HL-60 (cell line): ENCODE measurements around the gene ZNF529.
A peak's percentile ranks its signal among the peaks of the same experiment; 100 is the strongest.

Experiments used
- DNase-seq, 2 experiments: peaks; one replicate each; pipeline ENCODE4 v3.0.0-alpha.2; 2010 to 2020; ENCODE audit warnings: low read depth in 1 of 2, low spot score in 1 of 2
- H3K27ac ChIP-seq: fragments of 250-450 bp; sonication (Bioruptor Pico); replicated peaks from 2 replicates; pipeline ENCODE4 v1.5.1; 2020; ENCODE audit warnings: mild to moderate bottlenecking, moderate library complexity
- H3K27me3 ChIP-seq: fragments of 250-450 bp; sonication (Bioruptor Pico); 2 replicates; pipeline ENCODE4 v1.5.1; 2021; ENCODE audit warnings: mild to moderate bottlenecking, moderate library complexity; ENCODE audit not compliant: insufficient read depth, poor library complexity, severe bottlenecking
- H3K4me3 ChIP-seq: replicated peaks from 2 replicates; pipeline ENCODE4 v1.5.1; 2011; ENCODE audit warnings: mild to moderate bottlenecking, control low read depth, low read length; ENCODE audit not compliant: insufficient read depth
- CTCF ChIP-seq: IDR thresholded peaks from one replicate; pipeline ENCODE4 v1.5.1; 2011; ENCODE audit warnings: low read length, control low read depth, inconsistent platforms; ENCODE audit not compliant: insufficient read depth
- GABPA ChIP-seq: IDR thresholded peaks from 2 replicates; pipeline ENCODE4 v1.6.1; 2012; ENCODE audit warnings: low read depth
- POLR2AphosphoS5 ChIP-seq: IDR thresholded peaks from 2 replicates; pipeline ENCODE4 v1.6.1; 2012; ENCODE audit warnings: low read depth
- REST ChIP-seq: IDR thresholded peaks from 2 replicates; pipeline ENCODE4 v1.6.1; 2012; ENCODE audit warnings: low read depth; ENCODE audit not compliant: insufficient replicate concordance
- SPI1 ChIP-seq: IDR thresholded peaks from 2 replicates; pipeline ENCODE4 v1.6.1; 2012; ENCODE audit warnings: low read depth, mild to moderate bottlenecking, borderline replicate concordance
- long read RNA-seq: library from polyadenylated mRNA; unstranded; transcript quantifications from one replicate; pipeline ENCODE4 v2.0.0, GENCODE V29; 2020

The ZNF529 gene
- long read RNA-seq, full-length matches to known transcripts = 10 of 31 reads
- long read RNA-seq, partial matches to known transcripts = 6 of 31 reads
- long read RNA-seq, other reads (novel, unspliced or antisense) = 15 of 31 reads

GRCh38 chr19:36573020-36573894 lies at the start of gene ZNF529:
Gene ZNF529 (minus strand): TSS chr19:36573292. CDS start chr19:36572346, 946 bp downstream.
- Histone ChIP-seq H3K27ac (peak within 1 kb of the TSS; percentile 94), H3K4me3 (peak within 1 kb of the TSS; percentile 79), H3K27me3 (no peaks in the 10 kb centered on the region)
- DNase-seq = peak; percentile 89 to 94
- TF ChIP-seq CTCF = no peak
- TF ChIP-seq SPI1 = no peak
- peak; percentile 92 for TF ChIP-seq GABPA
- TF ChIP-seq REST = peak; percentile 57
- peak; percentile 95 for TF ChIP-seq POLR2AphosphoS5

- Histone ChIP-seq H3K27ac (peak overlapping the region; percentile 90), H3K4me3 (peak overlapping the region; percentile 76), H3K27me3 (no peaks in the 10 kb centered on the region)
- no peak for TF ChIP-seq CTCF
- TF ChIP-seq POLR2AphosphoS5 = no peak
- TF ChIP-seq SPI1 = no peak
- TF ChIP-seq REST = no peak
- no peak for TF ChIP-seq GABPA
- peak in 1 of 2 experiments; percentile 22 for DNase-seq
Observed at GRCh38 chr19:36605877-36606478, 32.9 kb upstream of the ZNF529 start.

GRCh38 chr19:36605101-36605876 lies 32.2 kb upstream of the ZNF529 start, which contains the start of gene ZNF382:
Gene ZNF382 (plus strand): TSS chr19:36605313. CDS start chr19:36609915, 4,602 bp downstream.
- peak; percentile 80 to 84 for DNase-seq
- H3K27me3 ChIP-seq = no peaks in the 10 kb centered on the region
- H3K4me3 ChIP-seq = peak within 1 kb of the TSS; percentile 76
- H3K27ac ChIP-seq = peak within 1 kb of the TSS; percentile 90
- no peak for TF ChIP-seq CTCF
- TF ChIP-seq SPI1 = no peak
- no peak for TF ChIP-seq REST
- TF ChIP-seq POLR2AphosphoS5 = peak; percentile 70
